Activated CD4-positive, alpha-beta T cell treated with anti-CD3 and anti-CD28 coated beads, Interleukin-10, Interleukin-2, amounts not matched to agents 100 ng/mL and 50 ng/mL, durations not matched to agents 16 hours and 8 hours (primary cell): ENCODE data around the gene DPH7.
"Not testable (repeated sequence)": the region's sequence is repeated elsewhere in the genome, so short reads cannot be mapped to it uniquely, and the experiment has no call there.

ENCODE experiments used
- DNase-seq: peaks from one replicate; pipeline ENCODE4 v3.0.0-alpha.2; 2020

Gene DPH7

GRCh38 chr9:137580209-137580953 lies 1.7 kb upstream of the DPH7 start:
- no peak for DNase-seq

GRCh38 chr9:137579259-137579604 lies 507 bp upstream of the DPH7 start:
- no peak for DNase-seq

DNA sequence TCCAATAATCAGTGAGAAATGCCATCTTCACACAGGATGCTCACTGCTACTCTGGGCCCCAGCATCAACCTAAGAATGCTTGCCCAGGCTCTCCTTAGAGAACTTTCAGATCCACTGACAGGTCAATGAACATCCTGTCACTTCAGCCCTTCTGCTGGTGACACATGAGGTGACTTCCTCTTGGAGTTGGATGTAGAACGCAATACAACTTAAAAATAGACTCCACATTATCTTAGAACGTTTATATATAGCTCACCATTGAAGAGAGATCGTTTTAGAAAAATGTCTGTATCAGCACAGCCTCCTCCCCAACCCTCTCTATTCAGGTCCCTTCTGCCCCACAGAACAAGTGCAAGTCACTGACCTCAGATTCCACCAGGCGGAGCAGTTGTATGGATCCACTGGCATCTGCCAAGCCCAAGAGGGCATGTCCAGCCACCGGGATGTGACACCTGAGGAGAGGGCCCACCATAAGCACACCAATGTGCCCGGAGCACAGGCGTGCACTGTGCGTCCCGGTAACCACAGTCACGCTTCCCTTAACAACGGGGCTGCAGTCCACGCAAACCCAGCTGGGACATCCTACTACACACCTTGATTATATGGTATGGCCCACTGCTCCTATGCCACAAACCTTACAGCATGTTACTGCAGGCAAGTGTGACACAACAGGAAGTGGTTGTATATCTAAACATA lies 2.9 kb downstream of the DPH7 start:
- DNase-seq: no peak

DNA sequence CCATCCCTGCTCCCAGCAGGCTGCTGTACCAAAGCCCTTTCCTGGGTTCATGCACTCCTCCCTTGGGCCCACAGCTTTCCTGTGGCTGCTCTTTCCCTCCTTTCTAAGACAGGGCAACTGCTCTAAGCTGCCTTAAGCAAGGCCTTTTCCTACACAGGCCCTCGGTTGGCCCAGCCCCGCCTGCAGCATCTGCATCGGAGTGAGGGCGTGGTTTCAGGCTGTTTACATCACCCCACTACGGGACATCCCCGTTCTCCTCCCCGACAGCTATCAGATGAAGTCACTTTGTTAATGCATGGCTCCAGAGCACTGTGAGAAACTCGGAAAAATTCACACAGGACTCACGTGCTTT lies 3.4 kb downstream of the DPH7 start:
- peak; percentile 36 for DNase-seq

GRCh38 chr9:137574192-137574591 lies 4.5 kb downstream of the DPH7 start:
- no peak for DNase-seq

- no peak for DNase-seq
Measured at GRCh38 chr9:137570566-137570965, 8.2 kb downstream of the DPH7 start.

DNA sequence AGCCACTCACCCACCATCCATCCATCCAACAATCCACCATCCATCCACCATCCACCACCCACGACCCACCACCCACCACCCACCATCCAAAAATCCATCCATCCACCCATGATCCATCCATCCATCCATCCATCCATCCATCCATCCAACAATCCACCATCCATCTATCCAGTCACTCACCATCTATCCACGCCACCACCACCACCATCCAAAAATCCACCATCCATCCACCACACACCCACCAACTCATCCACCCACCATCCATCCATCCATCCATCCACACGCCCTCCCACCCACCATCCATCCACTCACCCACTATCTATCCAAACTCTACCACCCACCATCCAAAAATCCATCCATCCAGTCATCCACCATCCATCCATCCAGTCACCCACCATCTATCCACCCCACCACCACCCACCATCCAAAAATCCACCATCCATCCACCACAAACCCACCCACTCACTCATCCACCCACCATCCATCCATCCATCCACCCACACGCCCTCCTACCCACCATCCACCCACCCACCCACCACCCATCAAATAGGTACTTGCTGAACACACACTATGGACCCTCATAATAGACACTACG lies 9.0 kb downstream of the DPH7 start:
- DNase-seq: no peak

GRCh38 chr9:137568445-137568844 lies 10.3 kb downstream of the DPH7 start:
- not testable (repeated sequence) for DNase-seq

GRCh38 chr9:137564817-137565411 lies 13.8 kb downstream of the DPH7 start:
- DNase-seq: no peak

- DNase-seq: no peak
Measured at GRCh38 chr9:137564134-137564533, 14.6 kb downstream of the DPH7 start.

- no peak for DNase-seq
Measured at GRCh38 chr9:137558127-137558526, 20.6 kb downstream of the DPH7 start.

GRCh38 chr9:137556069-137556838 lies 22.5 kb downstream of the DPH7 start:
- no peak for DNase-seq

DNA sequence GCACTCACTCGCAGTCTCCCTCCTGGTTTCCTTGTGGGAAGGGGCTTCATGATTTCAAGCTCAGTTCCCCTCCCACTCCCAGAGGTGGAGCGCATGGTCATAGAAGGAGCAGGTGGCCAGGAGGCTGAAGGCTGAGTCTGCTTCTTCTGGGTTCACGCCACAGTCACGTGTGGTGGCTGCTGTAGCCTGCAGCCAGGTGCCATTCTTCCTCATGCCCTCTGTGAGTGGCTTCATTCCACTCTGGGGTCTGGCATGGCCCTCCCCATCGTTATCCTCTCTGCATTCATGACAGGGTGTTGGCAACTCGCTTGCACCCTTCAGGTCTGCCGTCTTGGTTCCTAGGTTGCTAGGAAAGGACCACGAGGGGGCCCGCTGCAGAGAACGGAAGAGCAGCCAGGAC lies 23.5 kb downstream of the DPH7 start:
- DNase-seq: no peak

DNA sequence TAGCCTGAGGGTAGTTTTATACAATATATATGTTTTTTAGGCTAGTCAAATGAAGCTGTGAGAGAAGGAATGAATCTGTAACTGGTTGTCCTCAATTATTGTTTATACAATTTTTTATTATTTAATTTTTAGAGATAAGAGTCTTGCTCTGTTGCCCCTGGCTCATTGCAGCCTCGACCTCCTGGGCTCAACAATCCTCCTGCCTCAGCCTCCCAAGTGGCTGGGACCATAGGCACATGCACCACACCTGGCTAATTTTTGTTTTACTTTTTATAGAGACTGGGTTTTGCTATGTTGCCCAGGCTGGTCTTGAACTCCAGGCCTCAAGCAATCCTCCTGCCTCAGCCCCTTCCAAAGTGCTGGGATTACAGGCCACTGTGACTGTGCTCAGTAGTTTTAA lies 24.4 kb downstream of the DPH7 start:
- DNase-seq: no peak

- not testable (repeated sequence) for DNase-seq
Measured at GRCh38 chr9:137553654-137554053, 25.1 kb downstream of the DPH7 start.

DNA sequence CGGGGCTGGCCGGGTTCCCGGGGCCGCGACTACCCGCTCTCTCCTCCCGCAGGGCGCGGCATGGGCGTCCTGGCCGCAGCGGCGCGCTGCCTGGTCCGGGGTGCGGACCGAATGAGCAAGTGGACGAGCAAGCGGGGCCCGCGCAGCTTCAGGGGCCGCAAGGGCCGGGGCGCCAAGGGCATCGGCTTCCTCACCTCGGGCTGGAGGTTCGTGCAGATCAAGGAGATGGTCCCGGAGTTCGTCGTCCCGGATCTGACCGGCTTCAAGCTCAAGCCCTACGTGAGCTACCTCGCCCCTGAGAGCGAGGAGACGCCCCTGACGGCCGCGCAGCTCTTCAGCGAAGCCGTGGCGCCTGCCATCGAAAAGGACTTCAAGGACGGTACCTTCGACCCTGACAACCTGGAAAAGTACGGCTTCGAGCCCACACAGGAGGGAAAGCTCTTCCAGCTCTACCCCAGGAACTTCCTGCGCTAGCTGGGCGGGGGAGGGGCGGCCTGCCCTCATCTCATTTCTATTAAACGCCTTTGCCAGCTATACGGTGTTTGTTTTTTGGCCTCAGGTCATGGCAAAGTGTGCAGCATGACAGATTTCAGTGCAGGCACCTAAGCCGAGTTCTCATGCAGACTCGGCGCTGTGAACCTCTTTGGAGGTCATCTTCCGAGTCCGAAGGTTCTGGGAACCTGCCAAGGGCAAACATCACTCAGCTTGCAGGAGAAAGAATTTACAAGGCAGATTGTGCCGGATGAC lies 26.5 kb downstream of the DPH7 start:
- no peak for DNase-seq

DNA sequence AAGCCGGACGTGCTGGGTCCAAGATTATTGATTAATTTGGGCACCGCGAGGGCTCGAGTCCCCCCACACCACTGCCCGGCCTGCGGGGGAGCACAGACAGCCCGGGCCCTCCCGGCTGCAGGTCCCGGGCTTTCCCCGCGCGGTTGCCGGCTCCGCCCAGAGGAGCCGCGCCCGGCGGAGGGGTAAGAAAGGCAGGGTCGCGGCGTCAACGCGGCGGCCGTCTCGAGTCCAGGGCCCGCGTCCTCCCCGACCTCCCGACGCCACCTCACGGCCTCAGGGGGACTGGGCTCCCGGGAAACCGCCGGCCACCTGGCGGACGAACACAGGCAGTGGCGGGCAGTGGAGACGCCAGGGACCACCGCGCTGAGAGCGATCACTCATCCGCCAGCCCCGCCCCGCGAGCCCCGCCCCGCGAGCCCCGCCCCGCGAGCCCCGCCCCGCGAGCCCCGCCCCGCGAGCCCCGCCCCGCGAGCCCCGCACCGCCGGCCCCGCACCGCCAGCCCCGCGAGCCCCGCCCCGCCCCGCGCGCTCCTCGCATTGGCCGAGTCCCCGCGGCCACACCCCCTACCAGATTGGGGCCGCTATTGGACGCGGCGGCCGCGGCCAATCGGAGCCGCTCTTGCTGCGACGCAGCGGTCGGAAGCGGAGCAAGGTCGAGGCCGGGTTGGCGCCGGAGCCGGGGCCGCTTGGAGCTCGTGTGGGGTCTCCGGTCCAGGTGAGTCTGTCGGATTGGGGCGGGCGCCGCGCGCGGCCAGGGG lies 27.3 kb downstream of the DPH7 start, which contains the start of gene MRPL41:
Gene MRPL41, plus strand, starts transcription at position 616 of the 758 bp plus-strand sequence. CDS start 203 bp downstream, outside the sequence.
- peak; percentile 93 for DNase-seq

DNA sequence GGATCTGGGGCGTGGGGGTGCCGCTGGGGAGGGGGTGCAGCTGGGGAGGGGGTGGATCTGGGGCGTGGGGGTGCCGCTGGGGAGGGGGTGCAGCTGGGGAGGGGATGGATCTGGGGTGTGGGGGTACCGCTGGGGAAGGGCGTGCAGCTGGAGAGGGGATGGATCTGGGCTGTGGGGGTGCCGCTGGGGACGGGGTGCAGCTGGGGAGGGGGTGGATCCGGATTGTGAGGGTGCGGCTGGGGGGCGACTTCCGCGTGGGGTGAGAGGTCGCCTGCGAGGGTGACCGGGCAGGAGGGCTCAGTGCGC lies 27.8 kb downstream of the DPH7 start:
- DNase-seq: not testable (repeated sequence)

DNA sequence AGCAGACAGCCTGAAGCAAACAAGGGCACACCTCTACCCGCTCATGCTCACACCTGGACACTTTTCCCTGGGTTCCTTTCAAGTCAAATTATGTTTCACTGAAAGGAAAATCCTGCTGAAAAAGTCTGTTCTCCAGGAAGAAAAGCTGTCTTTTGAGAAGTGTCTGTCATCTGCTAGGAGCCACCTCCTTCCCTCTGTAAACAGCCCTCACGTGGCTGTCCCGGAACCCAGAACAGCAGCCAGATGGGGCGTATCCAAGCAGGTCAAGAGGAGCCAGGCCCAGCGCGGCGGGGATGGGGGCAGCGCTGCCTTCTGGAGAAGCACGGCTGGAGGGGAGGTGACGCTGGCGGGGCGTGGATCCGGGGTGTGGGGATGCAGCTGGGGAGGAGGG lies 28.5 kb downstream of the DPH7 start, which contains the start of gene PNPLA7:
Gene PNPLA7, minus strand, starts transcription at position 172 of the 391 bp plus-strand sequence. CDS start 205 bp downstream, outside the sequence.
- peak; percentile 47 for DNase-seq

DNA sequence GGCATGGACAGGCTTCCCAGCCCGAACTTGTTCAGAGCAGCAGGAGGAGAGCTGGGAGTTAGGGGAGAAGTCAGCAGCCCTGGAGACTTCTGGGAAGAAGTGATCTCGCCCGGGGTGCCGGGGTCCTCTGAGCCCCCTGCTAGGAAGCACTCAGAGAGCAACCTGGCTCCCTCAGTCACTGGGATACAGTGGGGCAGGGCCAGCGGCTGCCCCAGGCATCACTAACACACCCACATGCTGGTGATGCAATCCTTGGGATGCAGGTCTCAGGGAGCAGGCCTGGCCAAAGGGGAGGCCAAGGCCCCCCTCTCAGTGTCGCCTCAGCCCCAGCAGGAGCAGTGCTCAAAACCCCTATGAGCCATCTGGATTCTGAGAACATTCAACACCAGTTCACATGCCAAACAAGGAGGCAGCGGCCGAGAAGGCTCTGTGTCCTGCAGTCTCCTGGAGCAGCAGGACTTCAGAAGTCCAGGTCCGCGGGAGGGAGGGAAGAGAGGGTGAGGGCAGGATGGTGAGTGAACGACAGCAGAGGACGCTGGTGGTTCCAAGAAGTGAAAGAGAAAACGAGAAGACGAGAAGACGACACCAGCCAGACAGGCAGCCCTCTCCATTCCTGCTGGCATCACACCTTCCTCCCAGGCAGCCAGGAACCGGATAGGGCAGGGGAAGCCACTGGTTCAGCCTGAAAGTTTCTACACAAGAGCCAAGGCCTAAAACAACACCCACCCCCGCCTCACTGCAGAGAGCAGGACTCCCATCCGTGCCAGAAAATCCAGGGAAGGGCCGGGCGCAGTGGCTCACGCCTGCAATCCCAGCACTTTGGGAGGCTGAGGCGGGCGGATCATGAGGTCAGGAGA lies 30.8 kb downstream of the DPH7 start:
- no peak for DNase-seq

DNA sequence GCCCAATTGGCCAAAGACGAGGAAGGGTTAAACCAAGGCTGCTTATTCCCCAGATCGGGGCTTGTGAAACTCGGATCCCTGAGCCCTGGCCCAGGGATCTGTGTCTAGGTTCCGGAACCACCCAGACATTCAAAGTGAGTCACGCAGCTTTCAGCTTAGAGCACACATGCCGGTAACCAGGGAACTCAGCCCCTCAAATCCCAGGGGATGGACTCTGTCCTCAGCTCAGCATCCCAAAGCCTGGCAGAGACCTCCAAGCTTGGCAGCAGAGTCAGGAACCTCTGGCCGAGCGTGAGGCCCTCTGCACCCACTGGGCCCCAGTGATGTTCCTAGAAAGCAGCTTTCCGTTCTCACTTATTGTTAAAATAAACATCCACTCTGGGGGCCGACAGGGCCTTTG lies 33.6 kb downstream of the DPH7 start:
- DNase-seq: no peak
